Measurements from ENCODE around the gene SLC35A4.
"Not testable (repeated sequence)": the region's sequence is repeated elsewhere in the genome, so short reads cannot be mapped to it uniquely, and the experiment has no call there.

Gene SLC35A4

DNA sequence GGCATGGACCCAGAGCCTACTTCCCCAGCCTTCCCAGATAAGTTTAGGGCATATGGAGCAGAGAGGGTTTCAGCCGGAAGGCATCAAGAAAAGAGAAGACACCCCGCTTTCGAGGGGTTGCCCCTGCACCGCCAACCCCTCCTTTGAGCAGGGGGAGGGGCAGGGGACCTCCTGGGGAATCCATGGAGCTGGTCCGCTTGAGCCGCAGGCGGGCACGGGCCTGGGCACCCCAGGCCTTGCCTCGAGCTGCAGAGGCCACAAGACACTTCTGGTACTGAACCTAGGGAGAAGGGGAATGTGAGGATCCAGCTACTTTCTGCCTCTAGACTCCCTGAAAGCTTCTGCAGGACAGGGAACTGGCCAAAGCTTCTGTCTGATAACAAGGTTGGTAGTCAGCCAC is 6.1 kb upstream of the SLC35A4 start:
- no peak for DNase-seq

GRCh38 chr5:140560227-140560626 is 4.4 kb upstream of the SLC35A4 start:
- DNase-seq = no peak

GRCh38 chr5:140561753-140562523 is 2.7 kb upstream of the SLC35A4 start:
- no peak for DNase-seq

GRCh38 chr5:140563596-140563995 is 1.0 kb upstream of the SLC35A4 start:
- no peak for DNase-seq

DNA sequence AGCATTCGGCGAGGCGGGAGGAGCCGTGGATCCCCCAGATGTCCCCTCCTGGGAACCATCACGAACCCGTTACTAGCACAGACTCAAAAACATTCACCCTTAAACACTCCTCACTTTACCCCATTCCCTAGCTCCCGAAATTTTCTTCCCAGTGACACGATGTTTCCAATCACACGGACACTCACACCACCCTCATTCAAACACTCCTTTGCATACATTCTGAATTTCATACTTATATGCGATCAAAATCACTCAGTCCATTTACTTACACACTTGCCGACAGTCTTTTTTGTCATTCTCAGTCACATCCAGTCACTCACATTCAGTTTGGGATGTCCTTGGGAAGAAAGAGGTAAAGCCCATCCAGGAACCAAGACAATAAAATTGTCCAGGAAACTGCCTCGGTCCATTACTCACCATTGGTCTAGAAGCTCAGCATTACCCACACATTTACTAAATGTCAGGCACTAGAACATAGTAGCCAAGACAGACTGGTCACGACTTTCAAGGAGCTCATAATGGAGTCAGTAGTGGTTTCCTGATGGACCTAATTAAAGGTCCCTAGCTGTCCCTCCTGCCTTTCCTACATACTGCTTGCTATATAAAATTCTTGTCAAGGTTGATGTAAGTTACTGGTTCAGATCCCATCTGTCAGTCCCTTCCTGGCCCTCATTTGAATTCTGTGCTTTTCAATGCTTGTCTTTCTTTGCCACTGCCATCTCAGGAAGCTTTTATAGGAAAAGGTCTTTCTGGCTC is 574 bp downstream of the SLC35A4 start:
- DNase-seq = no peak

DNA sequence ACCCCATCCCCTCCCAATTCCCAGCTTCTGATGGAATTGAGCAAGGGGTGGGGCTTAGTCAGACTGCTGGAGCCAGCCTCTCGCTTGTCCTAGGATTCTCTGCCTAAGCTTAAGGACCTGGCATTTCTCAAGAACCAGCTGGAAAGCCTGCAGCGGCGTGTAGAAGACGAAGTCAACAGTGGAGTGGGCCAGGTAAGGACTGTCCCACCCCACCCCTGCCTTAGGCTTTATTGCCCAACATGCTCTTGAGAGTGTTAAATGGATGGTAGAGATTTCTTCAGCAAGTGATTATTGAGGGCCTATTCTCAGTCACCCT is 1.1 kb downstream of the SLC35A4 start:
- no peak for DNase-seq

GRCh38 chr5:140566665-140567064 is 2.0 kb downstream of the SLC35A4 start:
- no peak for DNase-seq

GRCh38 chr5:140567136-140567818 is 2.6 kb downstream of the SLC35A4 start:
- DNase-seq = no peak

DNA sequence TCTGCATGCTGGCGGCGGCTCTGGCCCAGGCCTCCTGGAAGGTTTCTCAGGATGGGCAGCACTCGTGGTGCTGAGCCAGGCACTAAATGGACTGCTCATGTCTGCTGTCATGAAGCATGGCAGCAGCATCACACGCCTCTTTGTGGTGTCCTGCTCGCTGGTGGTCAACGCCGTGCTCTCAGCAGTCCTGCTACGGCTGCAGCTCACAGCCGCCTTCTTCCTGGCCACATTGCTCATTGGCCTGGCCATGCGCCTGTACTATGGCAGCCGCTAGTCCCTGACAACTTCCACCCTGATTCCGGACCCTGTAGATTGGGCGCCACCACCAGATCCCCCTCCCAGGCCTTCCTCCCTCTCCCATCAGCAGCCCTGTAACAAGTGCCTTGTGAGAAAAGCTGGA is 3.2 kb downstream of the SLC35A4 start:
- no peak for DNase-seq

DNA sequence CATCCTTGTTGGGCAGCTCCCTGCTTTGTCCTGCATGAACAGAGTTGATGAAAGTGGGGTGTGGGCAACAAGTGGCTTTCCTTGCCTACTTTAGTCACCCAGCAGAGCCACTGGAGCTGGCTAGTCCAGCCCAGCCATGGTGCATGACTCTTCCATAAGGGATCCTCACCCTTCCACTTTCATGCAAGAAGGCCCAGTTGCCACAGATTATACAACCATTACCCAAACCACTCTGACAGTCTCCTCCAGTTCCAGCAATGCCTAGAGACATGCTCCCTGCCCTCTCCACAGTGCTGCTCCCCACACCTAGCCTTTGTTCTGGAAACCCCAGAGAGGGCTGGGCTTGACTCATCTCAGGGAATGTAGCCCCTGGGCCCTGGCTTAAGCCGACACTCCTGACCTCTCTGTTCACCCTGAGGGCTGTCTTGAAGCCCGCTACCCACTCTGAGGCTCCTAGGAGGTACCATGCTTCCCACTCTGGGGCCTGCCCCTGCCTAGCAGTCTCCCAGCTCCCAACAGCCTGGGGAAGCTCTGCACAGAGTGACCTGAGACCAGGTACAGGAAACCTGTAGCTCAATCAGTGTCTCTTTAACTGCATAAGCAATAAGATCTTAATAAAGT is 3.9 kb downstream of the SLC35A4 start:
- DNase-seq = no peak

DNA sequence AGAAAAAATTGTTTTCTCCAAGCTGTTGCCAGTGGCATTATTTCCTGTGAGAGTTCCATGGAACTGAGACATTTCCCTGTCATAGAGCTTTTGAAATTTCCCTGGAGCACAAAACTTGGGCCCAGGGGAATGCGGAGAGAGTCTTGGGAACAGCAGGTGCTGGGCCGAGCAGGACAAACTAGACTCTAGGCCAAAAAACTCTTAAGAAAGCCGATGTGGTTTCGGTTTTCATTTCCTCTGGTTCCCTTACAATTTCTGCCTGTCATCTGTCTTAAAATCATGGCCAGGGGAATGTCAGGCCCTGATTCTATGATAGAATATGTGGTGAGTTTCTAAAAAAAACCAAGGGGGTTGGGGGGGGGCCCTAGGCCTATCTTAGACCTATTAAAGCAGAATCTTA is 4.6 kb downstream of the SLC35A4 start:
- no peak for DNase-seq

DNA sequence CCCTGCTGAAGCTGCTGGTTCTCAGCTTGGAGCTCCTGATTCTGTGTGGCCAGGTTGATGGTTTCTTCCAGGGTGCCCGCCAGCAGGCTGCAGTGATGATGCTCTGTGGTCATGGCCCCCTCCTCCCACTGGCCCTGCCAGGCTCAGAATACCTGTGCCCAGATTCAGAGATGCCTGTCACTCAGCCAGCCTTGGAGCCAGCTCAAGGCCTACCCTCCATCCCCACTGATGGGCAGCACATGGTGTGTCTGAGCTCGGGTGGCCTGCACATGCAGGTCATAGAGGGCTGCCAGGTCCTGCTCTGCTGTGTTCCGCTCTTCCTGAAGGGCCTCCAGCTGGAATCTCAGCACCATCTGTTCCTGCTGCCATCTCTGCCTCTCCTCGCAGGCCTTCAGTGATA is 5.4 kb downstream of the SLC35A4 start:
- DNase-seq = no peak

GRCh38 chr5:140570488-140570887 is 5.9 kb downstream of the SLC35A4 start:
- no peak for DNase-seq

DNA sequence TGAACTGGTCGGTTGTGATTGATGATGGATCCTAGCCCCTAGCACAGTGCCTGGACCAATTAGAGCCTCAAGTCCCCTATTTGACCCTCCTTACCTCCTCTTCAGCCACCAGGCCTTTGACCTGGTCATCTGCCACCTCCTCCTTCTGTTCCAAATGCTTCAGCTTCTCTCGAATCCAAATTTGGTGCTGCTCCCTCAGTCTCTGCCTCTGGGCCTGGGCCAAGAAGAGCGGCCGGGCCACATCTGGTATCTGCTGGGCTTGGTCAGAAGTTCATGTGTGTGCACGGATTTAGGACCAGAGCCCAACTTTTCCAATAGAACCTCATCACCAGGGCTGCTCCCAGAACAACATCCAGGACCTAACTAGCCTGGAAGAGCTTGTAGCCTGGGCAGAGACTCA is 6.5 kb downstream of the SLC35A4 start:
- DNase-seq = no peak

- DNase-seq = no peak
These were observed 9.1 kb downstream of the SLC35A4 start for GRCh38 chr5:140573683-140574082.

- DNase-seq = no peak
These were observed 9.5 kb downstream of the SLC35A4 start for GRCh38 chr5:140574165-140574564.

DNA sequence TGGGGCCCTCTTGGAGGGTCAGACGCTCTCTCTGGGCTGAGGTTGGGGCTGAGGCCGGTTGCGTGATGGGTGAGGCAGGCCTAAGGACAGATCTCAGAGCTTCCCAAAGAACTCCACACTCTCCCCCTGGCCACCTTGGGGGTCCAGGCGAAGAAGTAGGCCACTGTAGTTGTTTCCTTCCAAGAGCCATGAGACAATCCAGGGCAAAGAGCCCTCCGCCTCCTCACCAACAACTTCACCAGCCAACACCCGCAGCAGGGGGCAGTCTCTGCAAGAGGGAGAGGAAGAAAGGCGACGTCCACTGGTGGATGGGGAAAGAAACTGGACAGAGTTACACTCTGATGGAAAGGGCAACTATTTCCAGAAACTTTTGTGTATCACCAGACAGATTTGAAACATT is 10.7 kb downstream of the SLC35A4 start:
- no peak for DNase-seq

GRCh38 chr5:140576776-140577201 is 12.2 kb downstream of the SLC35A4 start:
- no peak for DNase-seq

- not testable (repeated sequence) for DNase-seq
These were observed 14.6 kb downstream of the SLC35A4 start for GRCh38 chr5:140579188-140579747.

- no peak for DNase-seq
These were observed 22.9 kb downstream of the SLC35A4 start for GRCh38 chr5:140587495-140587894.

DNA sequence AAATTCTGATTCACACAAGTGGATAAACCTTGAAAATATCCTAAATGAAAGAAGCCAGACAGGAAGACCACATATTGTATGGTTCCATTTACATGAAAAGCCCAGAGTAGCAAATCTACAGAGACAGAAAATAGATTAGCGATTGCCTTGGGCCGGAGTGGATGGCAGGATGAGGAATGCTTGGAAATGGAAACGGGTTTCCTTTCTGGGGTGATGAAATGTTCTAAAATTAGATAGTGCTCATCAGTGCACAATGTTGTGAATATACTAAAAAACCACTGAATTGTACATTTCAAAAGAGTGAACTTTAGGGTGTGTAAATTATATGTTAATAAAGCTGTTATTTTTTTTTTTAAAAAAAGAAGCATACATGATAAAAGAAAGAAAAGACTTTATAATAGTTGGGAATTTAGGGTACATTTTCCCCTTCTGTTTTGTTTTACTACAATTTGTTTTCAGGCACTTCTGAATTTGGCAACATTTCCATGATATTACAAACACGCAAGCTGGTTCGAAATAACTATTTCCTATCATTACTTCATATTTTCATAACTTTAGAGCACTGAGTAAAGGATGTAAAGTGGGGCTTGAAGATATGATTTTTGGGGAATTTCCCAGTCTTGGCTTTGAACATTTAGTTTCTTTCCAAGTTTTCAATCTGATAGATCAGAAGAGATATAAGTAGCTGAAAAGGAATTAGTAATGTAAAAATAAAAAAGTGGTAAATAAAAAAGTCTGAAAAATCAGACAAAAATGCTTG is 23.9 kb downstream of the SLC35A4 start:
- no peak for DNase-seq

GRCh38 chr5:140590861-140591260 is 26.2 kb downstream of the SLC35A4 start:
- DNase-seq = no peak
